Colonic mucosa (tissue), 4 donors: Measurements from ENCODE around the gene INTS15. TPM values are rescaled to one million over a fixed set of nuclear protein-coding genes. Genes with fewer than 3 reads are reported as not detected.

Experiments
- DNase-seq: peaks from one replicate; pipeline ENCODE4 v3.0.0-alpha.2; 2020
- H3K27ac ChIP-seq: fragments of 200-600 bp; one replicate; pipeline ENCODE4 v1.8.0; 2021
- H3K27me3 ChIP-seq: fragments of 200-600 bp; one replicate; pipeline ENCODE4 v1.8.0; 2021
- H3K36me3 ChIP-seq: fragments of 200-600 bp; one replicate; pipeline ENCODE4 v1.8.0; 2021
- H3K4me1 ChIP-seq: fragments of 200-600 bp; one replicate; pipeline ENCODE4 v1.8.0; 2021; ENCODE audit warnings: mild to moderate bottlenecking
- H3K4me3 ChIP-seq: fragments of 200-600 bp; one replicate; pipeline ENCODE4 v1.8.0; 2021
- H3K9ac ChIP-seq, 2 donors: one replicate each; pipeline ENCODE4 v1.7.0; 2013; ENCODE audit warnings: control low read depth in 2 of 2, low read depth in 2 of 2, low read length in 2 of 2
- H3K9me3 ChIP-seq: fragments of 200-600 bp; one replicate; pipeline ENCODE4 v1.8.0; 2021
- intact Hi-C: fragments of 100-400 bp; cut with DNase I; formaldehyde crosslinking; loops from one replicate; pipeline ENCODE4 v1.14.1; 2022
- total RNA-seq, 2 donors: library from RNA; stranded (reverse); fragmentation: NEBNext Ultra II Directional in 1 of 2; extraction: Animal tissue kit (Norgen Biotek cat#: 25700) in 1 of 2; gene quantifications; one replicate each; pipeline ENCODE4 v1.2.1, GENCODE V29; 2021
- TF ChIP-seq, protein P1 (sequence below): fragments of 200-600 bp; IDR thresholded peaks from one replicate; pipeline ENCODE4 v1.8.0; 2022; ENCODE audit warnings: antibody characterized with exemption, mild to moderate bottlenecking
- donor health status: healthy.
- donor health status: DM: no; HTN: no; CAD: no.
- donor health status: DM: no; HTN: no; CAD: no.

Gene INTS15
- total RNA-seq, 2 donors from 2014 or later, result 16.9 to 26.8 TPM

DNA sequence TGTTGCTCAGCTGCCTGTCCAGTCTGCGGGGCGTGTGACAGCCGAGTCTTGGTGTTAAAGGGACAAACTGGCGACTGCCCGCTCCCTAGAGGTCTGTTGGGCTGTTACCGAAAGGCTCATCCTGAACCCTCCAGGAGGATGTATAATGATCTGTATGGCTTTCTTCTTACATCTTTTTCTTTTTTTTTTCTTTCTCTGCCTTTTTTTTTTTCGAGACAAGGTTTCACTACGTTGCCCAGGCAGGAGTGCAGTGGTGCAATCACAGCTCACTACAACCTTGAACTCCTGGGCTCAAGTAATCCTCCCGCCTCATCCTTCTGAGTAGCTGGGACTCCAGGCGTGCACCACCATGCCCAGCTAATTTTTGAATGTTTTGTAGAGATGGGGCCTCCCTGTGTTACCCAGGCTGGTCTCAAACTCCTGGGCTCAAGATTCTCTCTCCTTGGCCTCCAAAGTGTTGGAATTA is 857 bp downstream of the INTS15 start:
- DNase-seq, result no peak
- H3K9me3 ChIP-seq, result no peaks in the 10 kb centered on the region
- H3K4me3 ChIP-seq, result peak overlapping the region; percentile 88
- H3K27me3 ChIP-seq, result no peaks in the 10 kb centered on the region
- no peaks in the 10 kb centered on the region for H3K36me3 ChIP-seq
- H3K4me1 ChIP-seq, result peaks cover 11% of the 10 kb centered on the region
- intact Hi-C loops, result no loop called here
- H3K9ac ChIP-seq, result peak overlapping the region; percentile 78 to 91
- TF ChIP-seq, protein P1, sequence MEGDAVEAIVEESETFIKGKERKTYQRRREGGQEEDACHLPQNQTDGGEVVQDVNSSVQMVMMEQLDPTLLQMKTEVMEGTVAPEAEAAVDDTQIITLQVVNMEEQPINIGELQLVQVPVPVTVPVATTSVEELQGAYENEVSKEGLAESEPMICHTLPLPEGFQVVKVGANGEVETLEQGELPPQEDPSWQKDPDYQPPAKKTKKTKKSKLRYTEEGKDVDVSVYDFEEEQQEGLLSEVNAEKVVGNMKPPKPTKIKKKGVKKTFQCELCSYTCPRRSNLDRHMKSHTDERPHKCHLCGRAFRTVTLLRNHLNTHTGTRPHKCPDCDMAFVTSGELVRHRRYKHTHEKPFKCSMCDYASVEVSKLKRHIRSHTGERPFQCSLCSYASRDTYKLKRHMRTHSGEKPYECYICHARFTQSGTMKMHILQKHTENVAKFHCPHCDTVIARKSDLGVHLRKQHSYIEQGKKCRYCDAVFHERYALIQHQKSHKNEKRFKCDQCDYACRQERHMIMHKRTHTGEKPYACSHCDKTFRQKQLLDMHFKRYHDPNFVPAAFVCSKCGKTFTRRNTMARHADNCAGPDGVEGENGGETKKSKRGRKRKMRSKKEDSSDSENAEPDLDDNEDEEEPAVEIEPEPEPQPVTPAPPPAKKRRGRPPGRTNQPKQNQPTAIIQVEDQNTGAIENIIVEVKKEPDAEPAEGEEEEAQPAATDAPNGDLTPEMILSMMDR, result no peak
- peak overlapping the region; percentile 80 for H3K27ac ChIP-seq

- H3K4me1 ChIP-seq, result no peaks in the 10 kb centered on the region
- no peak for DNase-seq
- no peaks in the 10 kb centered on the region for H3K9me3 ChIP-seq
- no peak overlapping the region for H3K27ac ChIP-seq
- no peak overlapping the region for H3K4me3 ChIP-seq
- TF ChIP-seq, protein P1, result no peak
- intact Hi-C loops, result no loop called here
- H3K36me3 ChIP-seq, result peaks cover 7% of the 10 kb centered on the region
- H3K9ac ChIP-seq, result no peak overlapping the region
- no peaks in the 10 kb centered on the region for H3K27me3 ChIP-seq
These were observed 10.3 kb downstream of the INTS15 start for GRCh38 chr7:6600093-6600492.

- intact Hi-C loops, result no loop called here
- H3K9ac ChIP-seq, result no peak overlapping the region
- no peaks in the 10 kb centered on the region for H3K27me3 ChIP-seq
- TF ChIP-seq, protein P1, result no peak
- no peak for DNase-seq
- H3K36me3 ChIP-seq, result no peaks in the 10 kb centered on the region
- H3K4me1 ChIP-seq, result no peaks in the 10 kb centered on the region
- no peaks in the 10 kb centered on the region for H3K9me3 ChIP-seq
- no peak overlapping the region for H3K4me3 ChIP-seq
- no peak overlapping the region for H3K27ac ChIP-seq
These were observed 14.6 kb downstream of the INTS15 start for GRCh38 chr7:6604458-6604857.

DNA sequence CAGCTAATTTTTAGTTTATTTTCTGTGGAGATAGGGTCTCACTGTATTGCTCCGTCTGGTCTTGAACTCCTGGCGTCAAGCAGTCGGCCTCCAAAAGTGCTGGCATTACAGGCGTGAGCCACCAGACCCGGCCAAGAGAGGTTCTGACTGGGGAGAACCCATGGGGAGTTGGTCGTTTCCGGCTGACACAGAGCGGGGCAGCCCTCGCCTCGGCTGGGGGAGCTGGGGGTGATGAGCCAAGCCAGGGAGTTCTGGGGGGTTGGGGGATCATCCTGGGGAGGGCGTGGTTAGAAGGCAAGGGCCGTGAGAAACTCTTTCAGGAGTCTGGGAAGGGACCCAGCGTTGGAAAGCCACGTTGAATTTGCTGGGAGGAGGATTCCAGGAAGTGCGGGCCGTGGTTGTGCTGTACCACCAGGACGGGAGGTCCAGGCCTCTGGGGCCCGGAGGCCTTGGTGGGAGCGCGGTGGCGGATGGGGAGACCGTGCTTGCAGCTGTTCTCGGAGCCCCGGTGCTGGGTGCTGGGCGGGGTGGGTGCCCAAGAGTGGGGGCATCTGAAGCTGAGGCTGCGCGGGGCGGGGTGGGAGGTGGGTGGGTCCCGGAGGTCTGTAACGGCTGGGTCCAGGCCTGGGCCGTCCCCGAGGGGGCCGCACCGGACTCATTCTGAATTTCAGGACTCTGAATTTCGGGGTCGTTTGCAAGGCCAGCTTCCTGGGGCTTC is 17.2 kb downstream of the INTS15 start:
- DNase-seq, result no peak
- no peaks in the 10 kb centered on the region for H3K9me3 ChIP-seq
- H3K27me3 ChIP-seq, result no peaks in the 10 kb centered on the region
- no peaks in the 10 kb centered on the region for H3K4me1 ChIP-seq
- intact Hi-C loops, result no loop called here
- no peak overlapping the region for H3K9ac ChIP-seq
- no peaks in the 10 kb centered on the region for H3K36me3 ChIP-seq
- TF ChIP-seq, protein P1, result no peak
- no peak overlapping the region for H3K27ac ChIP-seq
- no peak overlapping the region for H3K4me3 ChIP-seq

DNA sequence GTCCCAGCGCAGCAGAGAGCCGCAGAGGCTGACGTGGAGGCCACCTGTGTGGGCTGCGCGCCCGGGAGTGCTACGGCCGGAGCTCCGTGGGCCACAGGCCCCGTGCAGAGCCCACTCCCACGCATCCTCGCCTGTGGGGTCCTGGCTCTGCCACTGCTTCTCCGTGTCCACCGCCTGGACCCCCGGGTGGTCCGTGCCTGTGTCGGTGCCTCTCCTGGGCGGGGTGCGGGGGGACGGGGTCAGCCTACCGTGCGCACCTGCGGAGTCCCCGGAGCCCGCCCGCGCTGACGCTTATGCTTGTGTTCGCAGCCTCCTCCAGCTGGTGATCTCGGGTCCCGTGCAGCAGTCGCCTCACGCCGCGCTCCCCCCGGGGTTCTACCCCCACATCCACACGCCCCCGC is 17.8 kb downstream of the INTS15 start:
- intact Hi-C loops, result no loop called here
- Histone ChIP-seq H3K9me3 (no peaks in the 10 kb centered on the region), H3K4me3 (no peak overlapping the region), H3K4me1 (no peaks in the 10 kb centered on the region), H3K36me3 (no peaks in the 10 kb centered on the region), H3K27me3 (no peaks in the 10 kb centered on the region), H3K9ac (no peak overlapping the region), H3K27ac (no peak overlapping the region)
- no peak for DNase-seq
- TF ChIP-seq, protein P1, result no peak
